PC-9 (cell line): ENCODE data around the gene BAIAP3. TPM values are rescaled to one million over a fixed set of nuclear protein-coding genes. Genes with fewer than 3 reads are reported as not detected.

ENCODE experiments used
- BruUV-seq: library from RNA; stranded (reverse); fragments of 400-500 nt; replicated peaks from 2 replicates; lab custom pipeline; 2021; lab: Mats Ljungman, UMichigan
- CTCF ChIA-PET: fragments of 300-600 bp; sonication (Branson Sonifier 250); formaldehyde crosslinking; loops from one replicate; lab custom pipeline; 2022; ENCODE audit warnings: antibody characterized with exemption; lab: Charles Lee
- POLR2A ChIA-PET: fragments of 300-600 bp; sonication (Branson Sonifier 250); formaldehyde crosslinking; loops from one replicate; lab custom pipeline; 2022; ENCODE audit warnings: antibody characterized with exemption; ENCODE audit not compliant: unreplicated experiment; lab: Charles Lee
- DNase-seq, 2 experiments: peaks; one replicate each; pipeline versions ENCODE4 v3.0.0 to v3.0.0-alpha.2; 2015 to 2022; ENCODE audit warnings: mixed read lengths in 1 of 2
- H2AFZ ChIP-seq: fragments of 200-600 bp; sonication (generic); 2 replicates; pipeline ENCODE4 v1.8.1; 2017; ENCODE audit warnings: antibody characterized with exemption
- H3F3A ChIP-seq: fragments of 200-600 bp; sonication (generic); 2 replicates; pipeline ENCODE4 v1.8.1; 2017; ENCODE audit warnings: antibody characterized with exemption, mild to moderate bottlenecking, low read depth; ENCODE audit not compliant: insufficient read depth
- H3K27ac ChIP-seq: fragments of 200-600 bp; sonication (generic); 2 replicates; pipeline ENCODE4 v1.6.1; 2016; ENCODE audit warnings: mixed run types
- H3K27me3 ChIP-seq: fragments of 200-600 bp; sonication (generic); 2 replicates; pipeline ENCODE4 v1.6.1; 2016; ENCODE audit warnings: low read depth, mixed run types; ENCODE audit not compliant: insufficient read depth
- H3K36me3 ChIP-seq: fragments of 200-600 bp; sonication (generic); 2 replicates; pipeline ENCODE4 v1.6.1; 2016; ENCODE audit warnings: low read depth, mixed run types
- H3K4me1 ChIP-seq: fragments of 200-600 bp; sonication (generic); replicated peaks from 2 replicates; pipeline ENCODE4 v1.6.1; 2016; ENCODE audit warnings: mixed run types; ENCODE audit not compliant: insufficient read depth
- H3K4me2 ChIP-seq: fragments of 200-600 bp; sonication (generic); 2 replicates; pipeline ENCODE4 v1.6.1; 2017; ENCODE audit warnings: mixed run types
- H3K4me3 ChIP-seq: fragments of 200-600 bp; sonication (generic); 2 replicates; pipeline ENCODE4 v1.6.1; 2016; ENCODE audit warnings: mixed run types
- H3K79me2 ChIP-seq: fragments of 200-600 bp; sonication (generic); 2 replicates; pipeline ENCODE4 v1.6.1; 2017; ENCODE audit warnings: low read depth, mixed run types
- H3K9me2 ChIP-seq: fragments of 200-600 bp; sonication (generic); 2 replicates; pipeline ENCODE4 v1.8.1; 2017; ENCODE audit warnings: mild to moderate bottlenecking; ENCODE audit not compliant: insufficient read depth
- H3K9me3 ChIP-seq: fragments of 200-600 bp; sonication (generic); 2 replicates; pipeline ENCODE4 v1.8.1; 2016; ENCODE audit warnings: low read depth; ENCODE audit not compliant: insufficient read depth
- H4K20me1 ChIP-seq: fragments of 200-600 bp; sonication (generic); 2 replicates; pipeline ENCODE4 v1.8.1; 2017; ENCODE audit not compliant: insufficient read depth
- EZH2 ChIP-seq: fragments of 200-600 bp; sonication (generic); IDR thresholded peaks from 2 replicates; pipeline ENCODE4 v1.8.0; 2017; ENCODE audit warnings: antibody characterized with exemption, low read depth
- intact Hi-C: fragments of 100-400 bp; cut with micrococcal nuclease; formaldehyde crosslinking; loops from one replicate; pipeline ENCODE4 v1.10.0; 2022; ENCODE audit not compliant: unreplicated experiment
- total RNA-seq: library from RNA; stranded (reverse); gene quantifications from 2 replicates; pipeline ENCODE4 v1.2.3, GENCODE V29; 2021
- TF ChIP-seq, protein P1 (sequence below): fragments of 200-600 bp; sonication (generic); conservative IDR thresholded peaks from 2 replicates; pipeline ENCODE4 v1.6.1; 2017; ENCODE audit warnings: mixed run types, antibody characterized with exemption, mild to moderate bottlenecking, moderate library complexity

Gene BAIAP3
- total RNA-seq, 1 experiment from 2014 or later, result 35.0 TPM

- DNase-seq, result no peak
- H4K20me1 ChIP-seq, result no peaks in the 10 kb centered on the region
- H3K9me2 ChIP-seq, result no peaks in the 10 kb centered on the region
- H3K79me2 ChIP-seq, result no peaks in the 10 kb centered on the region
- H3K4me2 ChIP-seq, result peak overlapping the region; percentile 62
- no peak overlapping the region for H3K4me3 ChIP-seq
- H3K36me3 ChIP-seq, result no peaks in the 10 kb centered on the region
- ChIA-PET CTCF (interaction anchor here (0.6 to 1.0 kb wide), 2 partner anchors 42 to 287 kb away, joined by 3 to 5 read pairs; no protein-coding TSS in a partner anchor), POLR2A (interaction anchor here (0.6 to 1.0 kb wide), 5 partner anchors 12 to 684 kb away, joined by 3 to 8 read pairs (median 4); no protein-coding TSS in a partner anchor)
- no peaks in the 10 kb centered on the region for H3K27me3 ChIP-seq
- no peaks in the 10 kb centered on the region for H3K9me3 ChIP-seq
- BruUV-seq, result no TSS peak
- H2AFZ ChIP-seq, result no peak overlapping the region
- 0 out of 2 replicates have a peak, but pooled peaks cover 5% of the 10 kb centered on the region for H3K4me1 ChIP-seq
- H3K27ac ChIP-seq, result no peak overlapping the region
- H3F3A ChIP-seq, result 0 out of 2 replicates have a peak, but pooled peaks cover 4% of the 10 kb centered on the region
- intact Hi-C loops, result no loop called here
- no peak for TF ChIP-seq EZH2
- TF ChIP-seq, protein P1, sequence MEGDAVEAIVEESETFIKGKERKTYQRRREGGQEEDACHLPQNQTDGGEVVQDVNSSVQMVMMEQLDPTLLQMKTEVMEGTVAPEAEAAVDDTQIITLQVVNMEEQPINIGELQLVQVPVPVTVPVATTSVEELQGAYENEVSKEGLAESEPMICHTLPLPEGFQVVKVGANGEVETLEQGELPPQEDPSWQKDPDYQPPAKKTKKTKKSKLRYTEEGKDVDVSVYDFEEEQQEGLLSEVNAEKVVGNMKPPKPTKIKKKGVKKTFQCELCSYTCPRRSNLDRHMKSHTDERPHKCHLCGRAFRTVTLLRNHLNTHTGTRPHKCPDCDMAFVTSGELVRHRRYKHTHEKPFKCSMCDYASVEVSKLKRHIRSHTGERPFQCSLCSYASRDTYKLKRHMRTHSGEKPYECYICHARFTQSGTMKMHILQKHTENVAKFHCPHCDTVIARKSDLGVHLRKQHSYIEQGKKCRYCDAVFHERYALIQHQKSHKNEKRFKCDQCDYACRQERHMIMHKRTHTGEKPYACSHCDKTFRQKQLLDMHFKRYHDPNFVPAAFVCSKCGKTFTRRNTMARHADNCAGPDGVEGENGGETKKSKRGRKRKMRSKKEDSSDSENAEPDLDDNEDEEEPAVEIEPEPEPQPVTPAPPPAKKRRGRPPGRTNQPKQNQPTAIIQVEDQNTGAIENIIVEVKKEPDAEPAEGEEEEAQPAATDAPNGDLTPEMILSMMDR, result no peak
Measured at GRCh38 chr16:1343428-1344242, 10.2 kb downstream of the BAIAP3 start.

- ChIA-PET POLR2A (interaction anchor here (0.6 kb wide), 1 partner anchor 13 kb away, joined by 3 read pairs; no protein-coding TSS in a partner anchor), CTCF (no interaction called here)
Measured at GRCh38 chr16:1344499-1344898, 11.1 kb downstream of the BAIAP3 start.

DNA sequence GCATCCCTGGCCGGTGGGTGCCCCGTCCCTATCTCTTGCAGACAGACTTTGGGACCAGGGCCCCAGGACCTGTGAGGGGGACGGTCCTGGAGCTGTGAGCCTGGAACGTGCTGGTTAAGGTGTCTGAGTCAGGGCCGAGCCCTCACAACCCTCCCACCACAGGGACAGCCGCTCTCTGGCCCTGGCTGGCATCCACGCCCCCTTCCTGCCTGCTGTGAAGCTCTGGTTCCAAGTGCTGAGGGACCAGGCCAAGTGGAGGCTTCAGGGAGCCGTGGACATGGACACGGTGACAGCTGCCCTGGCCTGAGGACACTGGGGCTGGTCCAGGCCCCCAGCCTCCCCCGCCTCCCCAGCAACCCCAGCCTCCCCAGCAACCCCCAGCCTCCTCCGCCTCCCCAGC is 11.6 kb downstream of the BAIAP3 start:
- Histone ChIP-seq H2AFZ (no peak overlapping the region), H3F3A (0 out of 2 replicates have a peak, but pooled peaks cover 4% of the 10 kb centered on the region), H3K9me2 (no peaks in the 10 kb centered on the region), H4K20me1 (no peaks in the 10 kb centered on the region), H3K4me2 (no peak overlapping the region), H3K4me1 (0 out of 2 replicates have a peak, but pooled peaks cover 5% of the 10 kb centered on the region), H3K4me3 (no peak overlapping the region), H3K36me3 (no peaks in the 10 kb centered on the region), H3K9me3 (no peaks in the 10 kb centered on the region), H3K79me2 (peaks cover under 1% of the 10 kb centered on the region; the same call in 1 of the 2 replicates), H3K27me3 (no peaks in the 10 kb centered on the region), H3K27ac (no peak overlapping the region)
- intact Hi-C loops, result no loop called here
- no peak for TF ChIP-seq EZH2
- TF ChIP-seq, protein P1, result no peak
- DNase-seq, result no peak
- CTCF ChIA-PET, result no interaction called here
- no TSS peak for BruUV-seq
- POLR2A ChIA-PET, result interaction anchor here (0.6 kb wide), 1 partner anchor 68 kb away, joined by 4 read pairs; no protein-coding TSS in a partner anchor

More at GRCh38 chr16:1344499-1344898, 11.1 kb downstream of the BAIAP3 start:
- Histone ChIP-seq H3F3A (0 out of 2 replicates have a peak, but pooled peaks cover 4% of the 10 kb centered on the region), H3K27me3 (no peaks in the 10 kb centered on the region), H3K27ac (no peak overlapping the region), H2AFZ (no peak overlapping the region), H3K4me3 (no peak overlapping the region), H4K20me1 (no peaks in the 10 kb centered on the region), H3K4me1 (0 out of 2 replicates have a peak, but pooled peaks cover 5% of the 10 kb centered on the region), H3K4me2 (no peak overlapping the region), H3K79me2 (no peaks in the 10 kb centered on the region), H3K9me2 (no peaks in the 10 kb centered on the region), H3K9me3 (no peaks in the 10 kb centered on the region), H3K36me3 (no peaks in the 10 kb centered on the region)
- TF ChIP-seq, protein P1, result no peak
- no peak for TF ChIP-seq EZH2
- intact Hi-C loops, result no loop called here
- no TSS peak for BruUV-seq
- no peak for DNase-seq
